B cell (primary cell): Measurements from ENCODE around the gene TWIST2. TPM values are rescaled to one million over a fixed set of nuclear protein-coding genes. Genes with fewer than 3 reads are reported as not detected.

ENCODE experiments used
- ATAC-seq: fragments of 200-7000 bp; cut with Tn5 transposase; one replicate; pipeline ENCODE4 v1.10.0; 2021; ENCODE audit warnings: low read depth, mild to moderate bottlenecking, moderate number of reproducible peaks, moderate library complexity
- CTCF ChIA-PET: fragments of 350-600 bp; sonication (Branson Sonifier 250); formaldehyde crosslinking; loops from one replicate; lab custom pipeline; 2021; ENCODE audit warnings: antibody characterized with exemption, inconsistent platforms; lab: Charles Lee
- POLR2A ChIA-PET: fragments of 350-600 bp; sonication (Branson Sonifier 250); formaldehyde crosslinking; loops from one replicate; lab custom pipeline; 2021; ENCODE audit warnings: antibody characterized with exemption; lab: Charles Lee
- DNase-seq: peaks from one replicate; pipeline ENCODE4 v3.0.0; 2013
- H2AFZ ChIP-seq: 2 replicates; pipeline ENCODE4 v1.6.1; 2012; ENCODE audit warnings: mild to moderate bottlenecking, low read depth, low read length; ENCODE audit not compliant: insufficient read depth, poor library complexity, severe bottlenecking
- H3K27ac ChIP-seq, 2 donors: 1 replicate in 1 of 2; 2 replicates in 1 of 2; pipeline ENCODE4 v1.5.1; 2012 to 2013; ENCODE audit warnings: low read length in 2 of 2, mild to moderate bottlenecking in 2 of 2, moderate library complexity in 1 of 2
- H3K27me3 ChIP-seq, 4 experiments: fragments of 200-600 bp in 1 of 4; sonication (generic) in 1 of 4; replicated peaks in 1 of 4; 1 replicate in 2 of 4; 2 replicates in 2 of 4; pipeline versions ENCODE4 v1.6.1 to v1.7.0; 2013 to 2016; ENCODE audit warnings: low read length in 3 of 4, mild to moderate bottlenecking in 2 of 4, mixed read lengths in 1 of 4, moderate library complexity in 1 of 4; ENCODE audit not compliant: insufficient read depth in 4 of 4, control insufficient read depth in 3 of 4; ENCODE audit errors: control extremely low read depth in 1 of 4
- H3K36me3 ChIP-seq, 2 experiments: replicated peaks in 1 of 2; 1 replicate in 1 of 2; 2 replicates in 1 of 2; pipeline versions ENCODE4 v1.6.1 to v1.7.1; 2013; ENCODE audit warnings: low read length in 1 of 2; ENCODE audit not compliant: insufficient read depth in 2 of 2, control insufficient read depth in 1 of 2; ENCODE audit errors: control extremely low read depth in 1 of 2, extremely low read depth in 1 of 2
- H3K4me1 ChIP-seq, 2 donors: fragments of 200-600 bp in 1 of 2; sonication (generic) in 1 of 2; 1 replicate in 1 of 2; 2 replicates in 1 of 2; pipeline versions ENCODE4 v1.5.1 to v1.6.1; 2013 to 2017; ENCODE audit warnings: low read length in 2 of 2; ENCODE audit not compliant: control insufficient read depth in 2 of 2, insufficient read depth in 2 of 2
- H3K4me2 ChIP-seq: replicated peaks from 2 replicates; pipeline ENCODE3; 2012; ENCODE audit warnings: mild to moderate bottlenecking, low read depth, low read length; ENCODE audit not compliant: poor library complexity, severe bottlenecking
- H3K4me3 ChIP-seq, 5 experiments: fragments of 200-600 bp in 1 of 5; sonication (generic) in 1 of 5; 1 replicate in 3 of 5; 2 replicates in 2 of 5; pipeline versions ENCODE4 v1.5.1 to v1.7.0; 2011 to 2016; ENCODE audit warnings: low read length in 4 of 5, mild to moderate bottlenecking in 4 of 5, low read depth in 2 of 5, control low read depth in 1 of 5, moderate library complexity in 1 of 5; ENCODE audit not compliant: insufficient read depth in 1 of 5; ENCODE audit errors: control extremely low read depth in 1 of 5, extremely low read depth in 1 of 5
- H3K79me2 ChIP-seq: fragments of 200-600 bp; sonication (generic); one replicate; pipeline ENCODE4 v1.6.0; 2016; ENCODE audit warnings: low read length; ENCODE audit not compliant: control insufficient read depth, insufficient read depth
- H3K9ac ChIP-seq: fragments of 200-600 bp; sonication (generic); 2 replicates; pipeline ENCODE4 v1.6.1; 2017; ENCODE audit warnings: mild to moderate bottlenecking, low read length, moderate library complexity
- H3K9me3 ChIP-seq, 3 donors: one replicate each; pipeline versions ENCODE4 v1.6.1 to v1.7.1; 2013; ENCODE audit warnings: low read length in 2 of 3; ENCODE audit not compliant: control insufficient read depth in 2 of 3, insufficient read depth in 1 of 3; ENCODE audit errors: control extremely low read depth in 1 of 3
- H4K20me1 ChIP-seq: 2 replicates; pipeline ENCODE4 v1.6.0; 2012; ENCODE audit warnings: mild to moderate bottlenecking, low read length; ENCODE audit not compliant: insufficient read depth, control insufficient read depth, poor library complexity, severe bottlenecking
- H3K27ac Mint-ChIP-seq: one replicate; pipeline ENCODE4 v1.8.0; 2021; ENCODE audit warnings: mixed read lengths
- H3K27me3 Mint-ChIP-seq: one replicate; pipeline ENCODE4 v1.8.0; 2021; ENCODE audit warnings: mixed read lengths
- H3K4me1 Mint-ChIP-seq: one replicate; pipeline ENCODE4 v1.8.0; 2021; ENCODE audit warnings: mixed read lengths
- H3K4me3 Mint-ChIP-seq: one replicate; pipeline ENCODE4 v1.8.0; 2021; ENCODE audit warnings: mixed read lengths
- H3K9me3 Mint-ChIP-seq: one replicate; pipeline ENCODE4 v1.8.0; 2022; ENCODE audit warnings: mixed read lengths; ENCODE audit not compliant: insufficient read depth
- EZH2 ChIP-seq: IDR thresholded peaks from 2 replicates; pipeline ENCODE4 v1.6.1; 2012; ENCODE audit warnings: borderline replicate concordance, low read depth, mild to moderate bottlenecking, moderate library complexity, low read length; ENCODE audit not compliant: insufficient read depth, poor library complexity, severe bottlenecking
- WGBS: methylation state at CpG from one replicate; pipeline ENCODE4 v1.1.5; 2013; ENCODE audit warnings: missing lambda C conversion rate; ENCODE audit not compliant: insufficient coverage; 5-methylcytosine and 5-hydroxymethylcytosine counted together
- intact Hi-C: fragments of 100-400 bp; cut with micrococcal nuclease; formaldehyde crosslinking; loops from one replicate; pipeline ENCODE4 v1.10.0; 2022
- polyA plus RNA-seq: library from polyadenylated mRNA; depleted of rRNA; stranded (reverse); fragments of >200 nt; gene quantifications from 2 replicates; pipeline ENCODE4 v1.2.3, GENCODE V29; 2012
- total RNA-seq, 2 donors: library from RNA; stranded (reverse); fragments of 120-200 nt in 1 of 2; gene quantifications; 1 replicate in 1 of 2; 2 replicates in 1 of 2; pipeline versions ENCODE4 v1.2.3 to v1.2.4, GENCODE V29; 2013 to 2022
- TF ChIP-seq, protein P1 (sequence below): fragments of 200-600 bp; IDR thresholded peaks from one replicate; pipeline ENCODE4 v1.8.0; 2022; ENCODE audit warnings: antibody characterized with exemption, mild to moderate bottlenecking

The TWIST2 gene
- total and polyA plus RNA-seq, 2 donors (not counting 1 experiment from before 2014, with no cell fraction given), result 0.07 TPM; not detected in 1

DNA sequence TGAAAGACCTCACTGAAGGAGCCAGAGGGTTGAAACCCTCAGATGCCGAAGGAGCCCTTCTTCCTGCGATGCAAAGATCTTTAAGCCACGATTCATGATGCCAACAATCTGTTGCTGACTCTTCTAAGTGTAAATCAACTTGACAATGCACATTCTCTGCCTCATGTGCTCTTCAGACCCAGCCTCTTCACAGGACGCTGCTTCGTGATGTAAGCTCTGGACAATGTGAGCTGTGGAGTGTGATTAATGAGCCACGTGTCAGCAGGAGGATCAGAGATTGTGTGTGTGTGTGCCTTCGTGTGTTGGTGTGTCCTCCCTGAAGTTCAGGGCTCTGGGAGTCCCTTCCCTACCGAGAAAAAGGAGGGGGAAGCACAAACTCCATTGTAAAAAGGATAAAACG lies 26.5 kb upstream of the TWIST2 start:
- CTCF ChIA-PET, result no interaction called here
- no peak overlapping the region for H3K4me3 Mint-ChIP-seq
- Histone ChIP-seq H3K27ac (no peak overlapping the region), H3K4me2 (no peak overlapping the region), H3K9ac (no peak overlapping the region), H3K4me3 (no peak overlapping the region), H3K9me3 (peaks cover 4 to 16% (median 6%) of the 10 kb centered on the region in 3 donors), H2AFZ (no peak overlapping the region), H4K20me1 (no peaks in the 10 kb centered on the region), H3K27me3 (peaks cover 0 to 22% (median 3%) of the 10 kb centered on the region in 4 experiments), H3K4me1 (no peaks in the 10 kb centered on the region), H3K36me3 (no peaks in the 10 kb centered on the region), H3K79me2 (no peaks in the 10 kb centered on the region)
- 82% methylated on average over 7 of the region's 9 CpGs for WGBS
- DNase-seq (no peak), ATAC-seq (no peak)
- H3K27ac Mint-ChIP-seq, result no peak overlapping the region
- peaks cover 7% of the 10 kb centered on the region for H3K9me3 Mint-ChIP-seq
- TF ChIP-seq EZH2, result no peak
- TF ChIP-seq, protein P1, sequence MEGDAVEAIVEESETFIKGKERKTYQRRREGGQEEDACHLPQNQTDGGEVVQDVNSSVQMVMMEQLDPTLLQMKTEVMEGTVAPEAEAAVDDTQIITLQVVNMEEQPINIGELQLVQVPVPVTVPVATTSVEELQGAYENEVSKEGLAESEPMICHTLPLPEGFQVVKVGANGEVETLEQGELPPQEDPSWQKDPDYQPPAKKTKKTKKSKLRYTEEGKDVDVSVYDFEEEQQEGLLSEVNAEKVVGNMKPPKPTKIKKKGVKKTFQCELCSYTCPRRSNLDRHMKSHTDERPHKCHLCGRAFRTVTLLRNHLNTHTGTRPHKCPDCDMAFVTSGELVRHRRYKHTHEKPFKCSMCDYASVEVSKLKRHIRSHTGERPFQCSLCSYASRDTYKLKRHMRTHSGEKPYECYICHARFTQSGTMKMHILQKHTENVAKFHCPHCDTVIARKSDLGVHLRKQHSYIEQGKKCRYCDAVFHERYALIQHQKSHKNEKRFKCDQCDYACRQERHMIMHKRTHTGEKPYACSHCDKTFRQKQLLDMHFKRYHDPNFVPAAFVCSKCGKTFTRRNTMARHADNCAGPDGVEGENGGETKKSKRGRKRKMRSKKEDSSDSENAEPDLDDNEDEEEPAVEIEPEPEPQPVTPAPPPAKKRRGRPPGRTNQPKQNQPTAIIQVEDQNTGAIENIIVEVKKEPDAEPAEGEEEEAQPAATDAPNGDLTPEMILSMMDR, result no peak
- H3K27me3 Mint-ChIP-seq, result peaks cover 17% of the 10 kb centered on the region
- intact Hi-C loops, result no loop called here
- no peaks in the 10 kb centered on the region for H3K4me1 Mint-ChIP-seq
- POLR2A ChIA-PET, result no interaction called here

DNA sequence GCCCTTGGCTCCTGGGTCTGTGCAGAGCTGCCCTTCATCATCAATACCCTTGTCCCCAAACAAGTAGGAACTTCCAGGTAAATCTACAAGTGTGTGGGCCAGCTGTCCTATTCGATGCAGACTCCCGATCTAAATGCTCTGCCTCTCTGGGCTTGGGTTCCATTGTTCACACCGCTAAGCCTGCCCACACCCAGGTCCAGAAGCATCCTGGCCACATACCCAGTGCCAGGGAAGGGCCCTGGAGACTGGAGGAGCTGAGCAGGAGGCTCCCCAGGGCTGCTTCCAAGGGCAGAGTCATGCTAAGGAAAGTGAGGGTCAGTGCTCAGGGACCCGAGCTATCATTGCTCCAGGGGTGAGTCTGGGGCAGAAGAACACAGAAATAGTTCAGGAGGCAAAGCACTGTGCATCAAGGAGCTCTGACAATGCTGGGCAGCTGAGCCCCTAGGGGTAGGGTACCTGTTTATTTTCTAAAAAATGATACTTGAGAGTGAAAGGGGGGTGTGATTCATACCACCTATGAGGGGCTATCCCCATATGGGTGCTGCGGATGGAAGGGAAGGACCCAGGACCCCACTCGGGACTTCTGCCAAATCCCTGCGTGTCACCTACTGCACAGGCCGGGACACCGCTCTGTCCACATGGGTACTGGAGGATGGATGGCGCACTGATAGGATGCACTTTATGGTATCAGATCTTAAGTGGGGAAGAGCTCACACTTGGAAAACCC lies 25.8 kb upstream of the TWIST2 start:
- H3K4me3 Mint-ChIP-seq, result no peak overlapping the region
- no peak overlapping the region for H2AFZ ChIP-seq
- no peak overlapping the region for H3K27ac ChIP-seq
- H3K79me2 ChIP-seq, result no peaks in the 10 kb centered on the region
- H3K36me3 ChIP-seq, result no peaks in the 10 kb centered on the region
- H3K27me3 ChIP-seq, result peaks cover 0 to 19% (median 3%) of the 10 kb centered on the region in 4 experiments
- H3K4me3 ChIP-seq, result no peak overlapping the region
- ChIA-PET POLR2A (no interaction called here), CTCF (no interaction called here)
- ATAC-seq, result no peak
- no peaks in the 10 kb centered on the region for H3K4me1 Mint-ChIP-seq
- peaks cover 4 to 16% (median 6%) of the 10 kb centered on the region in 3 donors for H3K9me3 ChIP-seq
- 78% methylated on average over 9 of the region's 10 CpGs for WGBS
- H3K4me1 ChIP-seq, result no peaks in the 10 kb centered on the region
- H3K9ac ChIP-seq, result no peak overlapping the region
- no peak overlapping the region for H3K27ac Mint-ChIP-seq
- H3K4me2 ChIP-seq, result no peak overlapping the region
- intact Hi-C loops, result no loop called here
- peaks cover 7% of the 10 kb centered on the region for H3K9me3 Mint-ChIP-seq
- H3K27me3 Mint-ChIP-seq, result peaks cover 13% of the 10 kb centered on the region
- DNase-seq, result no peak
- TF ChIP-seq EZH2, result no peak
- TF ChIP-seq, protein P1, result no peak
- no peaks in the 10 kb centered on the region for H4K20me1 ChIP-seq
